Stimulated activated naive CD8-positive, alpha-beta T cell treated with anti-CD3 and anti-CD28 coated beads, Interleukin-15, amount 100 ng/mL, for 72 hours (primary cell): Measurements from ENCODE around the gene EIF1AD.
A peak's percentile ranks its signal among the peaks of the same experiment; 100 is the strongest.
"Not testable (repeated sequence)": the region's sequence is repeated elsewhere in the genome, so short reads cannot be mapped to it uniquely, and the experiment has no call there.

ENCODE experiments used
- ATAC-seq: fragments of 150-1000 bp; cut with Tn5 transposase; 2 replicates; pipeline ENCODE4 v1.10.0; 2021; ENCODE audit warnings: mild to moderate bottlenecking, moderate library complexity
- DNase-seq, 2 donors: peaks; one replicate each; pipeline ENCODE4 v3.0.0; 2021 to 2022
- H3K27ac Mint-ChIP-seq, 2 donors: one replicate each; pipeline ENCODE4 v1.8.0; 2022; ENCODE audit warnings: mild to moderate bottlenecking in 2 of 2, mixed read lengths in 2 of 2, moderate library complexity in 2 of 2
- H3K27me3 Mint-ChIP-seq: one replicate; pipeline ENCODE4 v1.8.0; 2022; ENCODE audit warnings: mixed read lengths
- H3K4me1 Mint-ChIP-seq: one replicate; pipeline ENCODE4 v1.8.0; 2022; ENCODE audit warnings: mild to moderate bottlenecking, mixed read lengths
- H3K4me3 Mint-ChIP-seq, 2 donors: one replicate each; pipeline ENCODE4 v1.8.0; 2022; ENCODE audit warnings: mild to moderate bottlenecking in 2 of 2, mixed read lengths in 2 of 2, moderate library complexity in 1 of 2
- H3K9me3 Mint-ChIP-seq, 2 donors: one replicate each; pipeline ENCODE4 v1.8.0; 2022; ENCODE audit warnings: mixed read lengths in 2 of 2

The EIF1AD gene

GRCh38 chr11:66035653-66036333, 33.8 kb upstream of the EIF1AD start:
- Mint-ChIP-seq H3K27ac (no peak overlapping the region), H3K4me3 (no peak overlapping the region), H3K9me3 (no peaks in the 10 kb centered on the region), H3K27me3 (peaks cover 13% of the 10 kb centered on the region), H3K4me1 (no peaks in the 10 kb centered on the region)
- ATAC-seq (no peak), DNase-seq (no peak)

GRCh38 chr11:66032957-66033735, 31.2 kb upstream of the EIF1AD start:
- H3K9me3 Mint-ChIP-seq, result no peaks in the 10 kb centered on the region
- H3K27me3 Mint-ChIP-seq, result peaks cover 13% of the 10 kb centered on the region
- no peak overlapping the region for H3K4me3 Mint-ChIP-seq
- H3K4me1 Mint-ChIP-seq, result no peaks in the 10 kb centered on the region
- no peak for ATAC-seq
- H3K27ac Mint-ChIP-seq, result no peak overlapping the region
- DNase-seq, result no peak

GRCh38 chr11:66026017-66026529, 24.1 kb upstream of the EIF1AD start, which contains the start of gene CATSPER1:
CATSPER1 (minus strand) TSS chr11:66026479; CDS start chr11:66026379, 100 bp downstream.
- DNase-seq (no peak), ATAC-seq (no peak)
- Mint-ChIP-seq H3K27me3 (peaks cover 28% of the 10 kb centered on the region), H3K27ac (no peak within 1 kb of the TSS), H3K4me3 (no peak within 1 kb of the TSS), H3K9me3 (no peaks in the 10 kb centered on the region), H3K4me1 (peaks cover 18% of the 10 kb centered on the region)

- H3K27ac Mint-ChIP-seq, H3K9me3 Mint-ChIP-seq, ATAC-seq, DNase-seq, H3K4me3 Mint-ChIP-seq: not testable (repeated sequence)
- peaks cover 33% of the 10 kb centered on the region for H3K4me1 Mint-ChIP-seq
- peaks cover 28% of the 10 kb centered on the region for H3K27me3 Mint-ChIP-seq
These were observed 21.2 kb upstream of the EIF1AD start for GRCh38 chr11:66023186-66023440.

- Mint-ChIP-seq H3K27me3 (peaks cover 28% of the 10 kb centered on the region), H3K4me1 (peaks cover 35% of the 10 kb centered on the region)
- peak; percentile 81 to 85 for DNase-seq
These were observed 20.6 kb upstream of the EIF1AD start for GRCh38 chr11:66022401-66023185.

GRCh38 chr11:66020618-66021357, 18.8 kb upstream of the EIF1AD start:
- Mint-ChIP-seq H3K4me3 (no peak overlapping the region), H3K27ac (peak overlapping the region in 1 of 2 donors; percentile 22), H3K4me1 (peaks cover 41% of the 10 kb centered on the region), H3K27me3 (peaks cover 28% of the 10 kb centered on the region), H3K9me3 (no peaks in the 10 kb centered on the region)
- DNase-seq (peak in 1 of 2 donors; percentile 36), ATAC-seq (peak; percentile 44)

More at GRCh38 chr11:66022401-66023185, 20.6 kb upstream of the EIF1AD start:
- peak overlapping the region; percentile 61 to 69 for H3K4me3 Mint-ChIP-seq
- H3K27ac Mint-ChIP-seq, result peak overlapping the region in 1 of 2 donors; percentile 40
- peak; percentile 89 for ATAC-seq
- H3K9me3 Mint-ChIP-seq, result no peaks in the 10 kb centered on the region

GRCh38 chr11:66020212-66020611, 18.3 kb upstream of the EIF1AD start:
- peaks cover 41% of the 10 kb centered on the region for H3K4me1 Mint-ChIP-seq
- no peak for ATAC-seq
- peaks cover 28% of the 10 kb centered on the region for H3K27me3 Mint-ChIP-seq
- no peak for DNase-seq
- H3K27ac Mint-ChIP-seq, result peak overlapping the region in 1 of 2 donors; percentile 66
- H3K9me3 Mint-ChIP-seq, result no peaks in the 10 kb centered on the region
- H3K4me3 Mint-ChIP-seq, result no peak overlapping the region

- ATAC-seq (no peak), DNase-seq (no peak)
- Mint-ChIP-seq H3K9me3 (no peaks in the 10 kb centered on the region), H3K4me1 (peaks cover 36% of the 10 kb centered on the region), H3K4me3 (no peak overlapping the region), H3K27ac (no peak overlapping the region), H3K27me3 (peaks cover 34% of the 10 kb centered on the region)
These were observed 15.4 kb upstream of the EIF1AD start for GRCh38 chr11:66017321-66017720.

GRCh38 chr11:66016793-66017177, 14.8 kb upstream of the EIF1AD start:
- no peak for DNase-seq
- no peaks in the 10 kb centered on the region for H3K9me3 Mint-ChIP-seq
- H3K27ac Mint-ChIP-seq, result no peak overlapping the region
- ATAC-seq, result no peak
- H3K4me3 Mint-ChIP-seq, result no peak overlapping the region
- peaks cover 36% of the 10 kb centered on the region for H3K27me3 Mint-ChIP-seq
- peaks cover 36% of the 10 kb centered on the region for H3K4me1 Mint-ChIP-seq

- no peaks in the 10 kb centered on the region for H3K9me3 Mint-ChIP-seq
- peaks cover 36% of the 10 kb centered on the region for H3K27me3 Mint-ChIP-seq
- no peak overlapping the region for H3K4me3 Mint-ChIP-seq
- no peak for DNase-seq
- peaks cover 35% of the 10 kb centered on the region for H3K4me1 Mint-ChIP-seq
- ATAC-seq, result no peak
- peak overlapping the region in 1 of 2 donors; percentile 84 for H3K27ac Mint-ChIP-seq
These were observed 14.2 kb upstream of the EIF1AD start for GRCh38 chr11:66015936-66016792.

- Mint-ChIP-seq H3K9me3 (no peaks in the 10 kb centered on the region), H3K4me3 (no peak overlapping the region), H3K27me3 (peaks cover 36% of the 10 kb centered on the region), H3K4me1 (peaks cover 28% of the 10 kb centered on the region), H3K27ac (no peak overlapping the region)
- ATAC-seq (no peak), DNase-seq (no peak)
These were observed 13.5 kb upstream of the EIF1AD start for GRCh38 chr11:66015454-66015881.

- Mint-ChIP-seq H3K27me3 (peaks cover 36% of the 10 kb centered on the region), H3K27ac (no peak overlapping the region), H3K4me1 (peaks cover 24% of the 10 kb centered on the region), H3K4me3 (no peak overlapping the region), H3K9me3 (no peaks in the 10 kb centered on the region)
- ATAC-seq (no peak), DNase-seq (no peak)
These were observed 13.0 kb upstream of the EIF1AD start for GRCh38 chr11:66014804-66015453.

GRCh38 chr11:66013762-66014100, 11.8 kb upstream of the EIF1AD start:
- DNase-seq (no peak), ATAC-seq (no peak)
- Mint-ChIP-seq H3K4me1 (peaks cover 24% of the 10 kb centered on the region), H3K4me3 (no peak overlapping the region), H3K9me3 (no peaks in the 10 kb centered on the region), H3K27me3 (peaks cover 36% of the 10 kb centered on the region), H3K27ac (no peak overlapping the region)
